Thymus (tissue), 11 donors: Measurements from ENCODE around the gene TRPM7. TPM values are rescaled to one million over a fixed set of nuclear protein-coding genes. Genes with fewer than 3 reads are reported as not detected.

Source experiments
- DNase-seq, 9 donors: peaks; one replicate each; pipeline ENCODE4 v3.0.0-alpha.2; 2013; ENCODE audit warnings: low spot score in 9 of 9, low read depth in 6 of 9, missing footprints in 1 of 9
- H3K27ac ChIP-seq, 2 donors: one replicate each; pipeline ENCODE4 v1.5.1; 2013; ENCODE audit warnings: control low read depth in 1 of 2, low read depth in 1 of 2, low read length in 1 of 2, mild to moderate bottlenecking in 1 of 2, moderate library complexity in 1 of 2
- H3K27me3 ChIP-seq, 2 donors: one replicate each; pipeline ENCODE4 v1.5.1; 2013; ENCODE audit warnings: low read length in 1 of 2; ENCODE audit not compliant: control insufficient read depth in 2 of 2, insufficient read depth in 1 of 2
- H3K36me3 ChIP-seq, 2 donors: one replicate each; pipeline ENCODE4 v1.5.1; 2013; ENCODE audit warnings: low read length in 1 of 2, mild to moderate bottlenecking in 1 of 2, moderate library complexity in 1 of 2; ENCODE audit not compliant: control insufficient read depth in 2 of 2, insufficient read depth in 2 of 2
- H3K4me1 ChIP-seq, 2 donors: one replicate each; pipeline ENCODE4 v1.5.1; 2013; ENCODE audit warnings: low read length in 2 of 2; ENCODE audit not compliant: control insufficient read depth in 2 of 2, insufficient read depth in 2 of 2
- H3K4me3 ChIP-seq, 2 donors: one replicate each; pipeline ENCODE4 v1.5.1; 2013; ENCODE audit warnings: low read length in 2 of 2, control low read depth in 1 of 2, mild to moderate bottlenecking in 1 of 2
- H3K9me3 ChIP-seq, 2 donors: one replicate each; pipeline ENCODE4 v1.5.1; 2013; ENCODE audit warnings: low read length in 1 of 2, mild to moderate bottlenecking in 1 of 2; ENCODE audit not compliant: control insufficient read depth in 2 of 2, insufficient read depth in 1 of 2
- WGBS: extraction: QIAGEN DNeasy Blood & Tissue Kit; methylation state at CpG from one replicate; pipeline ENCODE4 v1.1.7; 2013; 5-methylcytosine and 5-hydroxymethylcytosine counted together
- polyA plus RNA-seq: library from polyadenylated mRNA; stranded (reverse); fragments of 200-250 nt; gene quantifications from one replicate; pipeline ENCODE4 v1.2.3, GENCODE V29; 2013
- total RNA-seq: library from RNA; stranded (reverse); fragments of 120-200 nt; gene quantifications from one replicate; pipeline ENCODE4 v1.2.4, GENCODE V29; 2013
- donor health status: healthy.

The TRPM7 gene
- total and polyA plus RNA-seq, 2 donors, result 15.6 to 31.9 TPM

DNA sequence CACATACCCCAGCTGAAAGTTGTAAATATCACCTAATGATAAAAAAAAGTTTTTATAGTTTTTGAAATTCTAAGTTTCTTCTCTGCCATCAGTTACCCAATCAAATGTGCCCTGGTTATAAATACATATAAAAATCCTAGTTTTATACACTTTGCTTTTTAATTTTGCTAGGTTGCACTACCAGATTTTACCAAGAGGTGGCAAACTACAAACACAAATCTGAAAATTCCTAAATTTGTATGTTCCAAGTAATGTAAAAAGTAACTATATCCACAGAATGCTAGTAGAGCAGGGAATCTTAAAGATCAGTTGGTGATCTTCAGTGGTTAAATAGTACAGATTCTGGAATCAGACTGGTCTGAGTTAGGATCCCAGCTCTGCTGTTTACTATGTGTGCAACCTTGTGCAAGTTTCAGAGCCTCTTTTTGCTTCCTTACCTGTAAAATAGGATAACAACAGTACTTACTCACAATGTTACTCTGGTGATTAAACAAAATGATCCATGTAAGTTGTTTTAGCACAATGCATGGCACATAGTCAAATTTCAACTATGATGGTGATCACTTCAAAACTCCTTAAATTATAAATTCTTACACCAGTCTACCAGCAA is 11.0 kb downstream of the TRPM7 start:
- Histone ChIP-seq H3K36me3 (peaks cover 0 to 12% of the 10 kb centered on the region in 2 donors), H3K27ac (no peak overlapping the region)

DNA sequence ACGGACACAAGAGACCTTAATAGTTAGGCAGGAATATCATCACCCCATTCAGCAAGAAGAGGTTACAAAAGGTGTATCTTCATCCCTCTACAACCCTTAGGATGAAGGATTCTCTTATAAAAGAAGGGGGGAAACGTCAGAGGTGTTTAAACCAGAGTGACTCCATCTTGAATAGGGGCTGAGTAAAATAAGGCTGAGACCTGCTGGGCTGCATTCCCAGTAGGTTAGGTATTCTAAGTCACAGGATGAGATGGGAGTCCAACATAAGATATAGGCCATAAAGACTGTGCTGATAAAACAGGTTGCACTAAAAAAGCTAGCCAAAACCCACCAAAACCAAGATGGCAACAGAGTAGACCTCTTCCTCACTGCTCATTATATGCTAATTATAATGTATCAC is 16.5 kb downstream of the TRPM7 start:
- H3K4me1 ChIP-seq, result no peaks in the 10 kb centered on the region
- H3K27me3 ChIP-seq, result no peaks in the 10 kb centered on the region
- 97% methylated on average over 2 of the region's 2 CpGs for WGBS
- H3K27ac ChIP-seq, result no peak overlapping the region
- H3K36me3 ChIP-seq, result peaks cover 0 to 17% of the 10 kb centered on the region in 2 donors
- DNase-seq, result no peak
- no peak overlapping the region for H3K4me3 ChIP-seq
- no peaks in the 10 kb centered on the region for H3K9me3 ChIP-seq

More for the DNA sequence above, 11.0 kb downstream of the TRPM7 start:
- peak in 5 of 9 donors; percentile 3 to 47 (median 24) for DNase-seq
- Histone ChIP-seq H3K4me3 (no peak overlapping the region), H3K4me1 (no peaks in the 10 kb centered on the region), H3K27me3 (no peaks in the 10 kb centered on the region), H3K9me3 (no peaks in the 10 kb centered on the region)

DNA sequence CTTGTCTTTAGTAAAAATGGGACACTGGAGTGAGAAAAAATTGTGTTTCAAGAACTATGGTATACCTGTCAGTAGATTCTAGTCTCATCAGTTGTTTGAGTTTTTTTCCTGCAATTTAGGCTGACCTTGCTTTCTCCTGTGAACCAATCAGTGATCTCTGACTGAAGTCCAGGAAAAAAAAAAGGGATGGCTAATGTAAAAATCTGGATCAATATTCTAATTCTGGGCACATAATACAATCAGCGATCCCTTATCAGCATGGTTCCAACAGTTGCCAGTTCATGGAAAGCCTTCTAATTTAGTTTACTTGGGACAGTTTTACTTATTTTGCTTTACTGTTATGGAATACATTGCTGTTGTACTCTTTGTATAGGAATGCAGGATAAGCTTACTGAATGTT is 17.0 kb downstream of the TRPM7 start:
- Histone ChIP-seq H3K36me3 (peaks cover 0 to 19% of the 10 kb centered on the region in 2 donors), H3K9me3 (no peaks in the 10 kb centered on the region), H3K27ac (no peak overlapping the region), H3K4me1 (no peaks in the 10 kb centered on the region), H3K4me3 (no peak overlapping the region), H3K27me3 (no peaks in the 10 kb centered on the region)
- no peak for DNase-seq
- 97% methylated on average over 1 of the region's 1 CpG for whole genome bisulfite sequencing

DNA sequence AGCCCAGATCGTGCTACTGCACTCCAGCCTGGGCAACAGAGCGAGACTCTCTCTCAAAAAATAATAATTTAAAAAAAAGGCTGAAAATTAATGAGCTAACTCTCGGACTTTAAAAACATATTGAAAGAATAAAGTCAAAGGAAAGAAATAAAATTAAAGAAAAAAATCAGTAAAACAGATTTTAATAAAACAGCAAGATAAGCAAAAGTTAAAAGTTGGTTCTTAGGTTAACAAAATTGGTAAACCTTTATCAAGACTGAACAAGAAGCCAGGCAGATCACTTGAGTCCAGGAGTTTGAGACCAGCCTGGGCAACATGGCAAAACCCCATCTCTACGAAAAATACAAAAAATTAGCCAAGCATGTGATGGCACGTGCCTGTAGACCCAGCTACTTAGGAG is 20.7 kb downstream of the TRPM7 start:
- WGBS, result 94% methylated on average over 5 of the region's 5 CpGs
- no peaks in the 10 kb centered on the region for H3K4me1 ChIP-seq
- no peaks in the 10 kb centered on the region for H3K27me3 ChIP-seq
- no peaks in the 10 kb centered on the region for H3K9me3 ChIP-seq
- no peak overlapping the region for H3K27ac ChIP-seq
- peaks cover 2 to 21% of the 10 kb centered on the region in 2 donors for H3K36me3 ChIP-seq
- no peak for DNase-seq
- no peak overlapping the region for H3K4me3 ChIP-seq

DNA sequence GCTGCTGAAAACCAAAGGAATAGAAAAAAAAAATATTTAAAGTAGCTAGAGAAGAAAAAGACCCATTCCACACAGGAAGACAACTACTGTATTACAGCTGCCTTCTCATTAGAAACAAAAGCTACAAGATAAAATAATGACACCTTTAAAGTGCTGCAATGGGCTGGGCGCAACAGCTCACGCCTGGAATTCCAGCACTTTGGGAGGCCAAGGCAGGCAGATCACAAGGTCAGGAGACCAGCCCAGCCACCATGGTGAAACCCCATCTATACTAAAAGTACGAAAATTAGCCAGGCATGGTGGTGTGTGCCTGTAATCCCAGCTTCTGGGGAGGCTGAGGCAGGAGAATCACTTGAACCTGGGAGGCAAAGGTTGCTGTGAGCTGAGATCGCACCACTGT is 31.0 kb downstream of the TRPM7 start:
- Histone ChIP-seq H3K27ac (no peak overlapping the region), H3K4me1 (no peaks in the 10 kb centered on the region), H3K36me3 (peaks cover 25 to 44% of the 10 kb centered on the region in 2 donors), H3K27me3 (no peaks in the 10 kb centered on the region), H3K4me3 (no peak overlapping the region), H3K9me3 (no peaks in the 10 kb centered on the region)
- 89% methylated on average over 4 of the region's 4 CpGs for WGBS
- no peak for DNase-seq

DNA sequence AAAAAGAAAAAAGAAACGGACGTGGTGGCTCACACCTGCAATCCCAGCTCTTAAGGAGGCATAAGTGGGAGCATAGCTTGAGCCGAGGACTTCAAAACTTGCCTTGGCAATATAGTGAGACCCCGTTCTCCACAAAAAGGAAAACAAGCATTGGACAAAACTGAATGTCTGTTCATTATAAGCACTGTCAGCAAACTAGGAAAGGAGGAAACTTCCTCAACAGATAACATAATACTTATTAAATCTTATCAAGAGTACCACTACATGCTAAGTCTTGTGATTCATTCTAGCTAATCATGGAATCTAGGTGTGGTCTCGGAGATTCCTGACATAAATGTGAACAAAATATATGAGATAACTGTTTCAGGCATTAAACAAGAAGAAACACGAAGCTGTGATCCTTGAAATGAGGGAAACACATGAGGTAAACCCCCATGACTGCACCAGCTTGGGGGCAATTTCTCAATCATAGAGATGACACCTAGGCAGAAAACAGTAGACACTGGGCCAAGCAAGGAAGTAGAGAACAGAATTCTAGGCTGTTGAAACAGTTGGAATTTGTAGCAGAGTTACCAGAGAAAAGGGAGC is 33.3 kb downstream of the TRPM7 start:
- 96% methylated on average over 6 of the region's 6 CpGs for WGBS
- no peaks in the 10 kb centered on the region for H3K27me3 ChIP-seq
- H3K36me3 ChIP-seq, result peaks cover 36 to 63% of the 10 kb centered on the region in 2 donors
- peak overlapping the region in 1 of 2 donors; percentile 18 for H3K27ac ChIP-seq
- DNase-seq, result no peak
- H3K4me1 ChIP-seq, result no peaks in the 10 kb centered on the region
- no peak overlapping the region for H3K4me3 ChIP-seq
- no peaks in the 10 kb centered on the region for H3K9me3 ChIP-seq

DNA sequence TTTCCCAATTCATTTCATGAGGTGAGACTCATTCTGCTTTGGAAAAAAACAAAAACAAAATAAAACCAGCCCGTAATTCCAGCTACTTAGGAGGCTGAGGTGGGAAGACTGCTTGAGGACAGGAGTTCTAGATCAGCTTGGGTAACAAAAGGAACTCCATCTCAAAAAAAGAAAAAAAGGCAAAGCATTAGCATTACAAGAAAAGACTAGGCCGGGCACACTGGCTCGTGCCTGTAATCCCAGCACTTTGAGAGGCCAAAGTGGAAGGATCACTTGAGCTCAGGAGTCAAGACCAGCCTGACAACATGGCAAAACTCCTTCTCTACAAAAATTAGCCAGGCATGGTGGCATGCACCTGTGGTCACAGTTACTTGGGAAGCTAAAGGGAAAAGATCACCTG is 33.9 kb downstream of the TRPM7 start:
- Histone ChIP-seq H3K36me3 (peaks cover 39 to 68% of the 10 kb centered on the region in 2 donors), H3K4me3 (no peak overlapping the region), H3K4me1 (no peaks in the 10 kb centered on the region), H3K27me3 (no peaks in the 10 kb centered on the region), H3K9me3 (no peaks in the 10 kb centered on the region), H3K27ac (peak overlapping the region in 1 of 2 donors; percentile 31)
- no peak for DNase-seq
- 96% methylated on average over 3 of the region's 3 CpGs for WGBS

DNA sequence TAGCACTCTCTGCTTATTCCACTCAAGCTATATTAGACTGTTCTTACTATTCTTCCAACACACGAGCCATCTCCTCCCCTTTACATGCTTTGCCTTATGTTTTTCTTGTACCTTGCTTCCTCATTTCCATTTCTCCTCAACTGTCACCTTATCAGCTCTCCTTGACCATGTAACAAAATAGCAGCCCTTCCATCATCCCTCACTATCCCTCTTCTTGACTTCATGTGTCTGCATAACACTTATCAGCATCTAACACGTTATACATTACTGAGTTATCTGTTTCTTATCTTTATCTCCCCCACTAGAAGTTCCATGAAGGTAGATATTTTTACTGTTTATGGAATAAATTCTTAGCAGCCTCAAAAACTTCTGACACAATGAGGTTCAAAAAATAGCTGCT is 45.3 kb downstream of the TRPM7 start:
- no peaks in the 10 kb centered on the region for H3K9me3 ChIP-seq
- WGBS, result 97% methylated on average over 2 of the region's 2 CpGs
- peaks cover 22 to 35% of the 10 kb centered on the region in 2 donors for H3K36me3 ChIP-seq

DNA sequence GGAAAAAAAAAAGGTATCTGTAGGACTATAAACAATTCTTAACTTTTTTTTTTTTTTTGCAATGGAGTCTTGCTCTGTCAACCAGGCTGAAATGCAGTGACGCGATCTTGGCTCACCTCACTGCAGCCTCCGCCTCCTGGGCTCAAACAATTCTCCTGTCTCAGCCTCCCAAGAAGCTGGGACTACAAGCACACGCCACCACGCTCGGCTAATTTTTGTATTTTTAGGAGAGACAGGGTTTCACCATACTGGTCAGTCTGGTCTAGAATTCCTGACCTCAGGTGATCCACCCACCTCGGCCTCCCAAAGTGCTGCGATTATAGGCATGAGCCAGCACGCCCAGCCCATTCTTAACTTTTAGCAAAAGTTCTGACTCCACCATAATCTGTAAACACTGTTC is 50.5 kb downstream of the TRPM7 start:
- H3K4me3 ChIP-seq, result no peak overlapping the region
- over 99% methylated on average over 9 of the region's 9 CpGs for WGBS
- H3K9me3 ChIP-seq, result no peaks in the 10 kb centered on the region
- H3K4me1 ChIP-seq, result no peaks in the 10 kb centered on the region
- no peak overlapping the region for H3K27ac ChIP-seq
- peaks cover 27 to 30% of the 10 kb centered on the region in 2 donors for H3K36me3 ChIP-seq
- no peaks in the 10 kb centered on the region for H3K27me3 ChIP-seq
- DNase-seq, result no peak

More for the DNA sequence above, 45.3 kb downstream of the TRPM7 start:
- H3K4me3 ChIP-seq, result no peak overlapping the region
- H3K27ac ChIP-seq, result no peak overlapping the region
- no peaks in the 10 kb centered on the region for H3K4me1 ChIP-seq
- DNase-seq, result no peak
- H3K27me3 ChIP-seq, result no peaks in the 10 kb centered on the region
